Spinal cord (tissue), 10 donors: ENCODE results near the gene FTH1. TPM values are rescaled to one million over a fixed set of nuclear protein-coding genes. Genes with fewer than 3 reads are reported as not detected.

Experiments used
- DNase-seq, 6 donors: peaks; one replicate each; pipeline versions ENCODE4 v3.0.0 to v3.0.0-alpha.2; 2013 to 2015; ENCODE audit warnings: low spot score in 6 of 6, low read depth in 4 of 6
- H3K27ac ChIP-seq: one replicate; pipeline ENCODE4 v1.5.1; 2013; ENCODE audit warnings: low read depth, low read length, control low read depth
- H3K27me3 ChIP-seq: one replicate; pipeline ENCODE4 v1.6.1; 2013; ENCODE audit warnings: low read length; ENCODE audit not compliant: control insufficient read depth, insufficient read depth
- H3K36me3 ChIP-seq: one replicate; pipeline ENCODE4 v1.6.1; 2013; ENCODE audit warnings: low read length; ENCODE audit not compliant: control insufficient read depth, insufficient read depth
- H3K4me1 ChIP-seq: one replicate; pipeline ENCODE4 v1.6.1; 2013; ENCODE audit warnings: low read length; ENCODE audit not compliant: control insufficient read depth, insufficient read depth
- H3K4me3 ChIP-seq: one replicate; pipeline ENCODE4 v1.5.1; 2013; ENCODE audit warnings: low read depth, low read length, control low read depth
- H3K9me3 ChIP-seq: one replicate; pipeline ENCODE4 v1.6.1; 2013; ENCODE audit warnings: low read length; ENCODE audit not compliant: control insufficient read depth, insufficient read depth
- WGBS: methylation state at CpG from one replicate; pipeline ENCODE4 v1.1.5; 2013; ENCODE audit warnings: missing lambda C conversion rate; ENCODE audit not compliant: insufficient coverage; 5-methylcytosine and 5-hydroxymethylcytosine counted together
- long read RNA-seq, 4 donors: transcript quantifications; one replicate each; lab custom pipeline, GENCODE V29; 2026
- polyA plus RNA-seq, 2 donors: library from polyadenylated mRNA; unstranded; fragments of 120-200 nt; gene quantifications; one replicate each; pipeline ENCODE4 v1.2.1, GENCODE V29; 2013; ENCODE audit not compliant: insufficient read length in 2 of 2
- total RNA-seq, 2 donors: library from RNA; depleted of rRNA in 1 of 2; stranded (reverse); fragments of 120-200 nt in 1 of 2; fragments of >200 nt in 1 of 2; gene quantifications; one replicate each; pipeline versions ENCODE4 v1.2.3 to v1.2.4, GENCODE V29; 2013 to 2014
- donor health status: healthy.

The FTH1 gene
- 1,000 to 10,000 TPM in 1 of 2 donors, 100 to 1,000 TPM in 1; 878 to 1,181 TPM for total RNA-seq
- polyA plus RNA-seq: 1,000 to 10,000 TPM; 3,691 to 3,889 TPM
- long read RNA-seq, donor 1, transcript FTH1-208 (4 exons, 912 nt): minor isoform, 5 of 2,240 reads
- long read RNA-seq, donor 1, transcript FTH1-211 (3 exons, 788 nt): minor isoform, 47 of 2,240 reads
- long read RNA-seq, donor 1, transcript FTH1-201 (4 exons, 1,229 nt): major isoform, 1,951 of 2,240 reads
- long read RNA-seq, donor 1, partial matches to known transcripts: 187 of 2,240 reads
- long read RNA-seq, donor 1, other reads (novel, unspliced or antisense): 47 of 2,240 reads
- long read RNA-seq, donor 2, transcript FTH1-211 (3 exons, 788 nt): minor isoform, 20 of 1,393 reads
- long read RNA-seq, donor 2, transcript FTH1-201 (4 exons, 1,229 nt): major isoform, 1,174 of 1,393 reads
- long read RNA-seq, donor 2, transcript FTH1-212 (5 exons, 825 nt): minor isoform, 10 of 1,393 reads
- long read RNA-seq, donor 2, partial matches to known transcripts: 112 of 1,393 reads
- long read RNA-seq, donor 2, other reads (novel, unspliced or antisense): 71 of 1,393 reads
- long read RNA-seq, donor 3, transcript FTH1-201 (4 exons, 1,229 nt): major isoform, 1,392 of 1,620 reads
- long read RNA-seq, donor 3, transcript FTH1-211 (3 exons, 788 nt): minor isoform, 35 of 1,620 reads
- long read RNA-seq, donor 3, partial matches to known transcripts: 149 of 1,620 reads
- long read RNA-seq, donor 3, other reads (novel, unspliced or antisense): 36 of 1,620 reads
- long read RNA-seq, donor 4, transcript FTH1-208 (4 exons, 912 nt): minor isoform, 8 of 1,360 reads
- long read RNA-seq, donor 4, transcript FTH1-211 (3 exons, 788 nt): minor isoform, 33 of 1,360 reads
- long read RNA-seq, donor 4, transcript FTH1-201 (4 exons, 1,229 nt): major isoform, 1,178 of 1,360 reads
- long read RNA-seq, donor 4, partial matches to known transcripts: 129 of 1,360 reads
- long read RNA-seq, donor 4, other reads (novel, unspliced or antisense): 9 of 1,360 reads

- peak in 4 of 6 donors; percentile 87 to 98 (median 94) for DNase-seq
- H3K27ac ChIP-seq: peak within 1 kb of the TSS; percentile 97
- H3K27me3 ChIP-seq: no peaks in the 10 kb centered on the region
- WGBS: under 1% methylated on average over 92 of the region's 93 CpGs
- peaks cover 21% of the 10 kb centered on the region for H3K36me3 ChIP-seq
- no peaks in the 10 kb centered on the region for H3K9me3 ChIP-seq
- peaks cover 34% of the 10 kb centered on the region for H3K4me1 ChIP-seq
- H3K4me3 ChIP-seq: peak within 1 kb of the TSS; percentile 92
Observed at GRCh38 chr11:61967116-61967923, at the start of gene FTH1. TSS of gene FTH1 (minus strand) at chr11:61967634. CDS start at chr11:61967425, 209 bp downstream.

- no peak overlapping the region for H3K27ac ChIP-seq
- H3K4me3 ChIP-seq: no peak overlapping the region
- no peaks in the 10 kb centered on the region for H3K36me3 ChIP-seq
- H3K9me3 ChIP-seq: no peaks in the 10 kb centered on the region
- no peak for DNase-seq
- peaks cover 6% of the 10 kb centered on the region for H3K4me1 ChIP-seq
- 86% methylated on average over 5 of the region's 7 CpGs for WGBS
- H3K27me3 ChIP-seq: no peaks in the 10 kb centered on the region
Observed at GRCh38 chr11:62015615-62016014, 48.2 kb upstream of the FTH1 start.

GRCh38 chr11:62013537-62014476 is 46.4 kb upstream of the FTH1 start:
- DNase-seq: peak in 1 of 6 donors; percentile 44
- Histone ChIP-seq H3K27ac (no peak overlapping the region), H3K4me3 (no peak overlapping the region), H3K4me1 (peaks cover 6% of the 10 kb centered on the region), H3K9me3 (no peaks in the 10 kb centered on the region), H3K36me3 (no peaks in the 10 kb centered on the region), H3K27me3 (no peaks in the 10 kb centered on the region)
- WGBS: 78% methylated on average over 12 of the region's 15 CpGs

- H3K4me3 ChIP-seq: no peak overlapping the region
- H3K4me1 ChIP-seq: peaks cover 6% of the 10 kb centered on the region
- 82% methylated on average over 5 of the region's 5 CpGs for WGBS
- H3K27me3 ChIP-seq: no peaks in the 10 kb centered on the region
- no peaks in the 10 kb centered on the region for H3K36me3 ChIP-seq
- no peaks in the 10 kb centered on the region for H3K9me3 ChIP-seq
- DNase-seq: peak in 1 of 6 donors; percentile 7
- no peak overlapping the region for H3K27ac ChIP-seq
Observed at GRCh38 chr11:62012832-62013461, 45.5 kb upstream of the FTH1 start.

GRCh38 chr11:62012451-62012831 is 45.0 kb upstream of the FTH1 start:
- WGBS: 80% methylated on average over 3 of the region's 3 CpGs
- Histone ChIP-seq H3K27ac (no peak overlapping the region), H3K36me3 (no peaks in the 10 kb centered on the region), H3K4me1 (peaks cover 6% of the 10 kb centered on the region), H3K4me3 (no peak overlapping the region), H3K9me3 (no peaks in the 10 kb centered on the region), H3K27me3 (no peaks in the 10 kb centered on the region)
- DNase-seq: no peak

- Histone ChIP-seq H3K36me3 (no peaks in the 10 kb centered on the region), H3K9me3 (no peaks in the 10 kb centered on the region), H3K4me3 (no peak overlapping the region), H3K4me1 (peaks cover 6% of the 10 kb centered on the region), H3K27ac (no peak overlapping the region), H3K27me3 (no peaks in the 10 kb centered on the region)
- 89% methylated on average over 9 of the region's 9 CpGs for WGBS
- DNase-seq: no peak
Observed at GRCh38 chr11:62011881-62012280, 44.4 kb upstream of the FTH1 start.

GRCh38 chr11:62010935-62011528 is 43.6 kb upstream of the FTH1 start:
- Histone ChIP-seq H3K4me1 (peaks cover 6% of the 10 kb centered on the region), H3K27ac (no peak overlapping the region), H3K9me3 (no peaks in the 10 kb centered on the region), H3K4me3 (no peak overlapping the region), H3K27me3 (no peaks in the 10 kb centered on the region), H3K36me3 (no peaks in the 10 kb centered on the region)
- no CpG with 5 or more reads among the region's 4 CpGs for WGBS
- DNase-seq: no peak

- Histone ChIP-seq H3K27ac (no peak overlapping the region), H3K4me1 (peaks cover 6% of the 10 kb centered on the region), H3K36me3 (no peaks in the 10 kb centered on the region), H3K27me3 (no peaks in the 10 kb centered on the region), H3K4me3 (no peak overlapping the region), H3K9me3 (no peaks in the 10 kb centered on the region)
- no CpG with 5 or more reads among the region's 1 CpG for WGBS
- DNase-seq: no peak
Observed at GRCh38 chr11:62008193-62008592, 40.8 kb upstream of the FTH1 start.
